Left ventricle myocardium inferior (tissue), 1 donor: ENCODE data around the gene ZNF853. TPM values are rescaled to one million over a fixed set of nuclear protein-coding genes. Genes with fewer than 3 reads are reported as not detected.
"Not testable (repeated sequence)": the region's sequence is repeated elsewhere in the genome, so short reads cannot be mapped to it uniquely, and the experiment has no call there.

Source experiments
- DNase-seq: peaks from one replicate; pipeline ENCODE4 v3.0.0-alpha.2; 2020
- H3K27ac ChIP-seq: fragments of 200-600 bp; replicated peaks from 2 replicates; pipeline ENCODE4 v1.8.0; 2021
- H3K27me3 ChIP-seq: fragments of 200-600 bp; 2 replicates; pipeline ENCODE4 v1.8.0; 2021; ENCODE audit warnings: low read depth
- H3K36me3 ChIP-seq: fragments of 200-600 bp; 2 replicates; pipeline ENCODE4 v1.8.0; 2021
- H3K4me1 ChIP-seq: fragments of 200-600 bp; 2 replicates; pipeline ENCODE4 v1.8.0; 2021
- H3K4me3 ChIP-seq: fragments of 200-600 bp; 2 replicates; pipeline ENCODE4 v1.8.0; 2021; ENCODE audit warnings: mild to moderate bottlenecking, moderate library complexity
- H3K9me3 ChIP-seq: fragments of 200-600 bp; replicated peaks from 2 replicates; pipeline ENCODE4 v1.8.0; 2021
- intact Hi-C: fragments of 100-400 bp; cut with micrococcal nuclease; formaldehyde crosslinking; loops from one replicate; pipeline ENCODE4 v1.11.0; 2022
- total RNA-seq: library from RNA; stranded (reverse); fragmentation: NEBNext Ultra II Directional; extraction: Animal tissue kit (Norgen Biotek cat#: 25700); gene quantifications from one replicate; pipeline ENCODE4 v1.2.1, GENCODE V29; 2021
- TF ChIP-seq, protein P1 (sequence below): fragments of 200-600 bp; IDR thresholded peaks from 2 replicates; pipeline ENCODE4 v1.8.0; 2021; ENCODE audit warnings: antibody characterized with exemption, mild to moderate bottlenecking, borderline replicate concordance
- donor health status: DM: no; HTN: yes; CAD: no; lungs with severe emphysema.

ZNF853 gene
- total RNA-seq, 1 donor from 2014 or later = 15.0 TPM

- Histone ChIP-seq H3K36me3 (peaks cover 5% of the 10 kb centered on the region), H3K4me1 (no peaks in the 10 kb centered on the region), H3K27ac (no peak overlapping the region), H3K27me3 (no peaks in the 10 kb centered on the region), H3K4me3 (no peak overlapping the region), H3K9me3 (no peaks in the 10 kb centered on the region)
- DNase-seq = no peak
- TF ChIP-seq, protein P1, sequence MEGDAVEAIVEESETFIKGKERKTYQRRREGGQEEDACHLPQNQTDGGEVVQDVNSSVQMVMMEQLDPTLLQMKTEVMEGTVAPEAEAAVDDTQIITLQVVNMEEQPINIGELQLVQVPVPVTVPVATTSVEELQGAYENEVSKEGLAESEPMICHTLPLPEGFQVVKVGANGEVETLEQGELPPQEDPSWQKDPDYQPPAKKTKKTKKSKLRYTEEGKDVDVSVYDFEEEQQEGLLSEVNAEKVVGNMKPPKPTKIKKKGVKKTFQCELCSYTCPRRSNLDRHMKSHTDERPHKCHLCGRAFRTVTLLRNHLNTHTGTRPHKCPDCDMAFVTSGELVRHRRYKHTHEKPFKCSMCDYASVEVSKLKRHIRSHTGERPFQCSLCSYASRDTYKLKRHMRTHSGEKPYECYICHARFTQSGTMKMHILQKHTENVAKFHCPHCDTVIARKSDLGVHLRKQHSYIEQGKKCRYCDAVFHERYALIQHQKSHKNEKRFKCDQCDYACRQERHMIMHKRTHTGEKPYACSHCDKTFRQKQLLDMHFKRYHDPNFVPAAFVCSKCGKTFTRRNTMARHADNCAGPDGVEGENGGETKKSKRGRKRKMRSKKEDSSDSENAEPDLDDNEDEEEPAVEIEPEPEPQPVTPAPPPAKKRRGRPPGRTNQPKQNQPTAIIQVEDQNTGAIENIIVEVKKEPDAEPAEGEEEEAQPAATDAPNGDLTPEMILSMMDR = no peak
- intact Hi-C loops = no loop called here
Measured at GRCh38 chr7:6628045-6628444, 12.6 kb downstream of the ZNF853 start.

GRCh38 chr7:6630007-6630849 lies 14.8 kb downstream of the ZNF853 start:
- no peaks in the 10 kb centered on the region for H3K4me1 ChIP-seq
- H3K27ac ChIP-seq = no peak overlapping the region
- no peak for DNase-seq
- H3K27me3 ChIP-seq = no peaks in the 10 kb centered on the region
- H3K4me3 ChIP-seq = no peak overlapping the region
- H3K9me3 ChIP-seq = no peaks in the 10 kb centered on the region
- TF ChIP-seq, protein P1 = no peak
- H3K36me3 ChIP-seq = no peaks in the 10 kb centered on the region
- intact Hi-C loops = no loop called here

GRCh38 chr7:6631605-6632004 lies 16.2 kb downstream of the ZNF853 start:
- no peak for DNase-seq

DNA sequence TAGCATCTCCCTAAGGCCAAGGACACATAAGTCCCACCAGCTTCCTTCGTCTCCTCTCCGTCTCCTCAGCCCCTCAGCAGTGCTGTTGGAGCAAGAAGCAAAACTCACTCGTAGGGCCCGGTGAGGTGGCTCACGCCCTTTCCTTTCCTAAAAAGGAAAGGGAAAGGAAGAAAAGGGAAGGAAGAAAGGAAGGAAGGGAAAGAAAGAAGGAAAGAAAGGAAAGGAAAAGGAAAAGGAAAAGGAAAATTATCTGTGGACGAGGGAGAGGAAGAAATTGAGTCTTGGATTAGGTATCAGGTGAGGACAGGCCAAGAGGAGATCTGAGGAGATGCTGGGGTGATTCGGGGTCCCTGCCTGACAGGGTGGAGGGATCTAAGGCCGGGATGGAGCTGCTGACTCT lies 18.6 kb downstream of the ZNF853 start:
- H3K27me3 ChIP-seq = no peaks in the 10 kb centered on the region
- intact Hi-C loops = no loop called here
- TF ChIP-seq, protein P1 = no peak
- no peak overlapping the region for H3K4me3 ChIP-seq
- H3K27ac ChIP-seq = no peak overlapping the region
- H3K4me1 ChIP-seq = peaks cover 25% of the 10 kb centered on the region
- DNase-seq = no peak
- H3K36me3 ChIP-seq = no peaks in the 10 kb centered on the region
- H3K9me3 ChIP-seq = no peaks in the 10 kb centered on the region

More at GRCh38 chr7:6631605-6632004, 16.2 kb downstream of the ZNF853 start:
- Histone ChIP-seq H3K27me3 (no peaks in the 10 kb centered on the region), H3K4me1 (peaks cover 5% of the 10 kb centered on the region), H3K27ac (no peak overlapping the region), H3K36me3 (no peaks in the 10 kb centered on the region), H3K4me3 (no peak overlapping the region), H3K9me3 (no peaks in the 10 kb centered on the region)
- intact Hi-C loops = no loop called here
- TF ChIP-seq, protein P1 = no peak

- H3K36me3 ChIP-seq, intact Hi-C loops, H3K27ac ChIP-seq, H3K4me3 ChIP-seq, H3K27me3 ChIP-seq, DNase-seq, H3K9me3 ChIP-seq: not testable (repeated sequence)
- peaks cover 35% of the 10 kb centered on the region for H3K4me1 ChIP-seq
Measured at GRCh38 chr7:6634971-6635370, 19.6 kb downstream of the ZNF853 start.
